Measurements from ENCODE around the gene PURB.

PURB gene

GRCh38 chr7:44918029-44918428, 32.7 kb upstream of the PURB start:
- TF ChIP-seq CTCF (IDR thresholded peaks at IDR 0.05; ENCODE audit: low read depth, low read length): no peak
- no peak for DNase-seq (ENCODE audit: extremely low read depth, low read depth)

DNA sequence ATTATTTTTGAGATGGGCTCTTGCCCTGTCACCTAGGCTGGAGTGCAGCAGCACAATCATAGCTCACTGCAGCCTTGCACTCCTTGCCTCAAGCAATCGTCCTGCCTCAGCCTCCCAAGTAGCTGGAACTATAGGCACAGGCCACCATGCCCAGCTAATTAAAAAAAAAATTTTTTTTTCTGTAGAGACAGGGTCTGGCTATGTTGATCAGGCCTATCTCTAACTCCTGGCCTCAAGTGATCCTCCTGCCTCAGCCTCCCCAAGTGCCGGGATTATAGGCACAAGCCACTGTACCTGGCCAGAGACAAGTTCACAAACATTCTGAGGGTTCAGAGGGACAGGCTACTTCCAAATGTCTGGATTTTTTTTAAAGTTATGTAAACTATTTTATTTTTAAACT, 32.1 kb upstream of the PURB start:
- TF ChIP-seq CTCF (IDR thresholded peaks at IDR 0.05; ENCODE audit: low read depth, low read length): no peak

DNA sequence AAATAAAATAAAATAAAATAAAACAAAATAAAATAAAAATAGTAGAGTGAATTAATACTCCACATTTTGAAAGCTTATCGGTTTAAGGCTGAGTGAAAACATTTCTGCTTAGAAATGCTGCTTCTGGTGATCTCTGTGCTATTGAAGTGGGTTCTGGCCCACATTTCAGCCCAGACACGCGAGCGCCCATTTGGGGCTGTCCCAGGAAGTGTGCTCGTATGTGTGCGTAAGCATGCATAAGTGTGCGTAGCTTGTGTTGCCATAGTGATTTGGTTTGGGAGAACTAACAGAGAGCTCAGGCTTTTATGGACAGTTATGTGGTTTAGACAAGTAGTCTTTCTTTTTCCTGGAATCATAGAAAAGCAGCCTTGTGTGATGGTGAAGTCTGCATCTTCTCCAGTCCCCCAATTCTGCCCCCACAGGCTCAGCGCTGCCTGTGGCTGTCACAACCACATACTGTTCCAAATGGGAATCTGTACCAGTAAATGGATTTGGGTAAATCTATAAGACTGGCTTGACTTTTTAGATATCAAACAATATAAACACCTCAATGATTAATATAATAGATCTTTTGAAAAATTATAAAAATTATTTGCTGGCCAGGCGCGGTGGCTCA, 29.8 kb upstream of the PURB start:
- no peak for DNase-seq (ENCODE audit: extremely low read depth, low read depth)
- no peak for TF ChIP-seq CTCF (IDR thresholded peaks at IDR 0.05; ENCODE audit: low read depth, low read length)

More for the DNA sequence above, 32.1 kb upstream of the PURB start:
- DNase-seq (ENCODE audit: extremely low read depth, low read depth): no peak

GRCh38 chr7:44912775-44913347, 27.5 kb upstream of the PURB start:
- DNase-seq (ENCODE audit: extremely low read depth, low read depth): no peak
- no peak for TF ChIP-seq CTCF (IDR thresholded peaks at IDR 0.05; ENCODE audit: low read depth, low read length)

- no peak for DNase-seq (ENCODE audit: extremely low read depth, low read depth)
- no peak for TF ChIP-seq CTCF (IDR thresholded peaks at IDR 0.05; ENCODE audit: low read depth, low read length)
Observed at GRCh38 chr7:44911911-44912310, 26.6 kb upstream of the PURB start.

DNA sequence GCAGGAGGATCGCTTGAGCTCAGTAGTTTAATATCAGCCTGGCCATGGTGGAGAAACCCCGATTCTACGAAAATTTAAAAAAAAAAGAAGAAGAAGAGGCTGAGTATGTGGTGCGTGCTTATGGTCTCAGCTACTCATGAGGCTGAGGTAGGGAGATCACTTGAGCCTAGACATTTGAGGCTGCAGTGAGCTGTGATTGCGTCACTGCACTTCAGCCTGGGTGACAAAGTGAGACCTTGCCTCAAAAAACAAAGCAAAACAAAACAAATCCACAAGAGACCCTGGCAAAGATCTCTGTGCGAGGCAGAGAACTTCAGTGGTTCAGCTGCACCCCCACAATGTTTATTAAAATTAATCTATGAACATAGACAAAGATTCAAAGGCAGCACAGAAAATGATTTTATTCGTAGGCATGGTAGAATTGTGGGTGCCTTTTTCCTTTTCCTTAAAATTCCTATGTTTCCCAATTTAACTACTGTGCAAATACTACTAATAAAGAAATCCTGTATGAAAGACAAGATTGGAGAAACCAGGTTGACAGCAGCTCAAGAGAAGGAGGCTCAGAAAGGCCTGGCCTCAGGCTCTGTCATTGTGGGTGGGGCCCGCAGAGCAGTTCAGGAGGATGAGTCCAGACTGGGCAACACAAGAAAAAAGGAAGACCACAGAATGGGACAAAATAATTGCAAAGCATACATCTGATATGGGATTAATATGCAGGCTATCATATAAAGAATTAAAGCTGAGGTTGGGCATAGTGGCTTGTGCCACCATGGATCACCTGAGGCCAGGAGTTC, 24.5 kb upstream of the PURB start:
- TF ChIP-seq CTCF (IDR thresholded peaks at IDR 0.05; ENCODE audit: low read depth, low read length): no peak
- DNase-seq (ENCODE audit: extremely low read depth, low read depth): no peak

DNA sequence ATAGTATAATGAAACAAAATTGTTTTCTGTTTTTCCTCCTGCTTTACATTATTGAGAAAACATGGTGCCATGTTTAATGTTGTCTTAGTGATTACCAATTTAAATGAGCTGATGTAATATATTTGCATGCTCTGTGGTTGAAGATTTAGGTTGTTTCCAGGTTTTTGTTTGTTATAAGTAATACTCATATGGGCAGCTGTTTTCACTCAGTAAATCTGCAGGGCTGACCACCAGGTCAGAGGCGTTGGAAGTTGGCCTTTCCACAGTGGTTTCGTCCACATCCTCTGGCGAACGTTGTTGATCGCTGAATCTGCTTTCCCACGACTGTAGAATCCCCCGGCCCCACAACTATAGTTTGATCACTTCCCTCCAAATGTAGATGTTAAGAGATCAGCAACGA, 21.6 kb upstream of the PURB start:
- no peak for DNase-seq (ENCODE audit: extremely low read depth, low read depth)
- no peak for TF ChIP-seq CTCF (IDR thresholded peaks at IDR 0.05; ENCODE audit: low read depth, low read length)
